Measurements from ENCODE around the gene DNAH10.

DNA sequence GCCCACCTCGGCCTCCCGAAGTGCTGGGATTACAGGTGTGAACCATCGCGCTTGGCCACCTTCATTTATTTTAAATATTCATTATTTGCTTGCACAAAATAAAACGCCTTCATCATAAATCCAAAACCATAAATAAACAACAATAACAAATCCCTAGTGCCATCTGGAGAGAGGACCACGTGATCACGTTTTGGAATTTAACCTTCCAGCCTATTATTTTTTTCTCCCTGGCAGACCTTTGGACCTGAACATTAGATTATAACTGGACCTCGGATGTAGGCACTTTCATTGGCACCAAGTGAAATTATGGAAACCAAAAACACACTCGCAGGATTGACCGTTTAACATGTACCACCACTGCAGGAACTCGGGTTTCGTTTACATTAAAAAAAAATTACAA is 2.0 kb downstream of the DNAH10 start:
- TF ChIP-seq POLR2A (IDR thresholded peaks at IDR 0.05; ENCODE audit: low read depth, low read length) = no peak
- TF ChIP-seq SMC3 (IDR thresholded peaks at IDR 0.05; ENCODE audit: low read depth, low read length) = no peak
- no peak for TF ChIP-seq MXI1 (IDR thresholded peaks at IDR 0.05; ENCODE audit: borderline replicate concordance, low read depth, low read length)
- TF ChIP-seq, protein P1, sequence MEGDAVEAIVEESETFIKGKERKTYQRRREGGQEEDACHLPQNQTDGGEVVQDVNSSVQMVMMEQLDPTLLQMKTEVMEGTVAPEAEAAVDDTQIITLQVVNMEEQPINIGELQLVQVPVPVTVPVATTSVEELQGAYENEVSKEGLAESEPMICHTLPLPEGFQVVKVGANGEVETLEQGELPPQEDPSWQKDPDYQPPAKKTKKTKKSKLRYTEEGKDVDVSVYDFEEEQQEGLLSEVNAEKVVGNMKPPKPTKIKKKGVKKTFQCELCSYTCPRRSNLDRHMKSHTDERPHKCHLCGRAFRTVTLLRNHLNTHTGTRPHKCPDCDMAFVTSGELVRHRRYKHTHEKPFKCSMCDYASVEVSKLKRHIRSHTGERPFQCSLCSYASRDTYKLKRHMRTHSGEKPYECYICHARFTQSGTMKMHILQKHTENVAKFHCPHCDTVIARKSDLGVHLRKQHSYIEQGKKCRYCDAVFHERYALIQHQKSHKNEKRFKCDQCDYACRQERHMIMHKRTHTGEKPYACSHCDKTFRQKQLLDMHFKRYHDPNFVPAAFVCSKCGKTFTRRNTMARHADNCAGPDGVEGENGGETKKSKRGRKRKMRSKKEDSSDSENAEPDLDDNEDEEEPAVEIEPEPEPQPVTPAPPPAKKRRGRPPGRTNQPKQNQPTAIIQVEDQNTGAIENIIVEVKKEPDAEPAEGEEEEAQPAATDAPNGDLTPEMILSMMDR (conservative IDR thresholded peaks at IDR 0.05; ENCODE audit: low read depth, low read length) = no peak
- no peak for TF ChIP-seq MAZ (IDR thresholded peaks at IDR 0.05; ENCODE audit: borderline replicate concordance, low read depth, low read length)
